OCI-LY3 (cell line): ENCODE measurements around the gene ZNF644.
A peak's percentile ranks its signal among the peaks of the same experiment; 100 is the strongest.
"Not testable (repeated sequence)": the region's sequence is repeated elsewhere in the genome, so short reads cannot be mapped to it uniquely, and the experiment has no call there.

Experiments used
- H2AFZ ChIP-seq: fragments of 200-600, 300-600 bp; shearing (Covaris generic); 2 replicates; pipeline ENCODE4 v1.6.0; 2014; ENCODE audit warnings: antibody characterized with exemption, low read depth, low read length
- H3K27ac ChIP-seq: fragments of 200-600, 300-600 bp; sonication (generic); 2 replicates; pipeline ENCODE4 v1.5.1; 2014; ENCODE audit warnings: mild to moderate bottlenecking, low read length, moderate library complexity, mixed read lengths
- H3K27me3 ChIP-seq: fragments of 200-600, 300-600 bp; sonication (generic); 2 replicates; pipeline ENCODE4 v1.6.1; 2014; ENCODE audit warnings: low read depth, low read length, mixed read lengths
- H3K36me3 ChIP-seq: fragments of 200-600, 300-600 bp; sonication (generic); replicated peaks from 2 replicates; pipeline ENCODE3; 2014; ENCODE audit warnings: low read depth, low read length, mixed read lengths
- H3K4me1 ChIP-seq: fragments of 300-600, 200-600 bp; sonication (generic); 2 replicates; pipeline ENCODE4 v1.6.1; 2014; ENCODE audit warnings: low read length, mixed read lengths
- H3K4me2 ChIP-seq: fragments of 200-600, 300-600 bp; sonication (generic); 2 replicates; pipeline ENCODE4 v1.6.1; 2014; ENCODE audit warnings: low read length, mixed read lengths
- H3K4me3 ChIP-seq: fragments of 300-600, 200-600 bp; sonication (generic); 2 replicates; pipeline ENCODE4 v1.5.1; 2014; ENCODE audit warnings: antibody characterized with exemption, mild to moderate bottlenecking, low read length, moderate library complexity
- H3K79me2 ChIP-seq: fragments of 300-600, 200-600 bp; shearing (Covaris generic); 2 replicates; pipeline ENCODE4 v1.6.1; 2014; ENCODE audit warnings: mild to moderate bottlenecking, low read length, mixed read lengths
- H3K9ac ChIP-seq: fragments of 300-600, 200-600 bp; shearing (Covaris generic); 2 replicates; pipeline ENCODE4 v1.6.0; 2014; ENCODE audit warnings: mild to moderate bottlenecking, low read length, moderate library complexity
- H3K9me3 ChIP-seq: fragments of 200-600, 300-600 bp; shearing (Covaris generic); 2 replicates; pipeline ENCODE4 v1.6.1; 2014; ENCODE audit warnings: low read length, mixed read lengths; ENCODE audit not compliant: insufficient read depth
- H4K20me1 ChIP-seq: fragments of 200-600, 300-600 bp; sonication (generic); 2 replicates; pipeline ENCODE4 v1.6.1; 2016; ENCODE audit warnings: low read length, mixed read lengths; ENCODE audit not compliant: insufficient read depth
- EZH2phosphoT487 ChIP-seq: fragments of 200-600 bp; shearing (Covaris generic); IDR thresholded peaks from 2 replicates; pipeline ENCODE4 v1.6.1; 2018; ENCODE audit warnings: antibody characterized with exemption, mixed run types, low read depth
- TF ChIP-seq, protein P1 (sequence below): fragments of 200-600, 300-600 bp; sonication (generic); IDR thresholded peaks from 2 replicates; pipeline ENCODE4 v1.5.1; 2014; ENCODE audit warnings: antibody characterized with exemption, low read length, low read depth

ZNF644 gene

GRCh38 chr1:91059157-91059556 lies 37.3 kb upstream of the ZNF644 start:
- no peaks in the 10 kb centered on the region for H4K20me1 ChIP-seq
- H3K9ac ChIP-seq, result no peak overlapping the region
- peaks cover 14% of the 10 kb centered on the region for H3K9me3 ChIP-seq
- H3K36me3 ChIP-seq, result peaks cover 19% of the 10 kb centered on the region
- H2AFZ ChIP-seq, result no peak overlapping the region
- no peak overlapping the region for H3K27ac ChIP-seq
- H3K79me2 ChIP-seq, result no peaks in the 10 kb centered on the region
- no peak for TF ChIP-seq EZH2phosphoT487
- TF ChIP-seq, protein P1, sequence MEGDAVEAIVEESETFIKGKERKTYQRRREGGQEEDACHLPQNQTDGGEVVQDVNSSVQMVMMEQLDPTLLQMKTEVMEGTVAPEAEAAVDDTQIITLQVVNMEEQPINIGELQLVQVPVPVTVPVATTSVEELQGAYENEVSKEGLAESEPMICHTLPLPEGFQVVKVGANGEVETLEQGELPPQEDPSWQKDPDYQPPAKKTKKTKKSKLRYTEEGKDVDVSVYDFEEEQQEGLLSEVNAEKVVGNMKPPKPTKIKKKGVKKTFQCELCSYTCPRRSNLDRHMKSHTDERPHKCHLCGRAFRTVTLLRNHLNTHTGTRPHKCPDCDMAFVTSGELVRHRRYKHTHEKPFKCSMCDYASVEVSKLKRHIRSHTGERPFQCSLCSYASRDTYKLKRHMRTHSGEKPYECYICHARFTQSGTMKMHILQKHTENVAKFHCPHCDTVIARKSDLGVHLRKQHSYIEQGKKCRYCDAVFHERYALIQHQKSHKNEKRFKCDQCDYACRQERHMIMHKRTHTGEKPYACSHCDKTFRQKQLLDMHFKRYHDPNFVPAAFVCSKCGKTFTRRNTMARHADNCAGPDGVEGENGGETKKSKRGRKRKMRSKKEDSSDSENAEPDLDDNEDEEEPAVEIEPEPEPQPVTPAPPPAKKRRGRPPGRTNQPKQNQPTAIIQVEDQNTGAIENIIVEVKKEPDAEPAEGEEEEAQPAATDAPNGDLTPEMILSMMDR, result no peak
- peaks cover 47% of the 10 kb centered on the region for H3K4me1 ChIP-seq
- no peaks in the 10 kb centered on the region for H3K27me3 ChIP-seq
- H3K4me2 ChIP-seq, result no peak overlapping the region
- H3K4me3 ChIP-seq, result no peak overlapping the region

- Histone ChIP-seq H4K20me1 (no peaks in the 10 kb centered on the region), H3K27me3 (no peaks in the 10 kb centered on the region), H3K27ac (peak overlapping the region; percentile 28; the same call in 1 of the 2 replicates), H3K4me2 (peak overlapping the region; percentile 24; the same call in 1 of the 2 replicates), H3K4me3 (no peak overlapping the region), H3K9ac (no peak overlapping the region), H3K9me3 (peaks cover 8% of the 10 kb centered on the region; the same call in 1 of the 2 replicates), H3K36me3 (peaks cover 9% of the 10 kb centered on the region), H3K4me1 (peaks cover 35% of the 10 kb centered on the region), H3K79me2 (no peaks in the 10 kb centered on the region), H2AFZ (no peak overlapping the region)
- TF ChIP-seq, protein P1, result no peak
- no peak for TF ChIP-seq EZH2phosphoT487
These were observed 35.9 kb upstream of the ZNF644 start for GRCh38 chr1:91057784-91058183.

DNA sequence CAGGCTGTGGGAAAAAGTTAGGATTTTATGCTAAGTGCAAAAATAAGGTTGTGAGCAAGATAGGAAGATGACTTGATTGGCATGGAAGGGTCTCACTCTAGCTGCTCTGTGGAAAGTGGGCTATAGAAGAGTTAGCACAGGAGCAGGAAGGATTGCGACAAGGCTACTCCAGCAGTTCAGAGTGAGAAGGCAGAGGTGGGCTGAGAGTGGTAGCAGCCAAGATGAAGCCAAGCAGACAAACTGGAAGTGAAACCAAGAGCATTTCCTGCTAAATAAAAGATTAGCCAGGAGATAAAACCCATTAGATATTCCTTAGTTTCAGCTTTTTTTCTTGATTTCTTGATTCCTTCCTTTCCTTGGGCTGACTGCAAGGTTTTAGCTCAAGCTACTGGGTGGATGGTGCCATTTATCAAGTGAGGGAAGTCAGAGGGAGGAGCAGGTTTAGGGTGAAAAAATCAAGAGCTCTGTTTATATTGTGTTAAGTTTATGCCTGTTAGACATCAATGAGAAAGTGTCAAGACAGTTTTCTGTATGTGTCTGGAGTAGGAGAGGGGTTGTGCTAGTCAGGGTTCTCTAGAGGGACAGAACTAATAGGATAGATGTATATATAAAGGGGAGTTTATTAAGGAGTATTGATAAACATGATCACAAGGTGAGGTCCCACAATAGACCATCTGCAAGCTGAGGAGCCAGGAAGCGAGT lies 33.1 kb upstream of the ZNF644 start:
- no peaks in the 10 kb centered on the region for H3K9me3 ChIP-seq
- H3K4me2 ChIP-seq, result peak overlapping the region; percentile 33
- no peak overlapping the region for H3K4me3 ChIP-seq
- no peaks in the 10 kb centered on the region for H3K27me3 ChIP-seq
- no peak overlapping the region for H3K27ac ChIP-seq
- no peaks in the 10 kb centered on the region for H4K20me1 ChIP-seq
- H3K36me3 ChIP-seq, result peaks cover 6% of the 10 kb centered on the region
- peaks cover 39% of the 10 kb centered on the region for H3K4me1 ChIP-seq
- no peaks in the 10 kb centered on the region for H3K79me2 ChIP-seq
- TF ChIP-seq, protein P1, result no peak
- no peak for TF ChIP-seq EZH2phosphoT487
- H3K9ac ChIP-seq, result no peak overlapping the region
- H2AFZ ChIP-seq, result no peak overlapping the region

DNA sequence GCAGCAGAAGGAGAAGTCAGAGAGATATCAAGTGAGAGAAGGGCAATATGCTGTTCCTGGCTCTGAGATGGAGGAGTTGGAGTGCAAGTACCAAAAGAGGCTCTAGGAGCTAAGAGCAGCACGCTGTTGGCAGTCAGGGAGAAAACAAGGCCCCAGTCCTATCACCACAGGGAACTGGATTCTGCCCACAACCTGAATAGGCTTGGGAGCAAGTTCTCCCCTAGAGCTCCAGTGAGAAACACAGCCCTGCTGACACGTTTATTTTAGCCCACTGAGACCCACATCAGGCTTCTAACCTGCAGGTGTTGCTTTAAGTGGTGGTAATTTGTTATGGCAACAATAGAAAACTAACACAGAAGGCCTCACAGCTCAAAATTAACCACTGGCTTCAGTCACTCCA lies 31.8 kb upstream of the ZNF644 start:
- no peak overlapping the region for H3K27ac ChIP-seq
- no peak overlapping the region for H3K4me3 ChIP-seq
- H3K27me3 ChIP-seq, result no peaks in the 10 kb centered on the region
- H3K4me2 ChIP-seq, result no peak overlapping the region
- no peaks in the 10 kb centered on the region for H3K79me2 ChIP-seq
- peaks cover 30% of the 10 kb centered on the region for H3K4me1 ChIP-seq
- H4K20me1 ChIP-seq, result no peaks in the 10 kb centered on the region
- H2AFZ ChIP-seq, result no peak overlapping the region
- no peaks in the 10 kb centered on the region for H3K9me3 ChIP-seq
- peaks cover 2% of the 10 kb centered on the region for H3K36me3 ChIP-seq
- no peak overlapping the region for H3K9ac ChIP-seq
- TF ChIP-seq EZH2phosphoT487, result no peak
- TF ChIP-seq, protein P1, result no peak

GRCh38 chr1:91049551-91049950 lies 27.7 kb upstream of the ZNF644 start:
- H3K9me3 ChIP-seq, H3K27me3 ChIP-seq: not testable (repeated sequence)

More at GRCh38 chr1:91049551-91049950, 27.7 kb upstream of the ZNF644 start:
- not testable (repeated sequence) for H3K9ac ChIP-seq, H3K4me2 ChIP-seq, H4K20me1 ChIP-seq, H3K27ac ChIP-seq, H3K36me3 ChIP-seq, H3K4me1 ChIP-seq, H2AFZ ChIP-seq, H3K4me3 ChIP-seq, H3K79me2 ChIP-seq
